MM.1S (cell line): ENCODE measurements around the gene RASA1.

Source experiments
- CTCF ChIP-seq: fragments of 300-600 bp; sonication (generic); IDR thresholded peaks from 2 replicates; pipeline ENCODE4 v1.5.1; 2016; ENCODE audit warnings: antibody characterized with exemption, low read length, mixed read lengths
- EZH2phosphoT487 ChIP-seq: fragments of 300-600 bp; sonication (generic); IDR thresholded peaks from 2 replicates; pipeline ENCODE4 v1.6.1; 2018; ENCODE audit warnings: antibody characterized with exemption, low read length

GRCh38 chr5:87410931-87411330 lies 143.2 kb downstream of the RASA1 start:
- no peak for TF ChIP-seq CTCF
- no peak for TF ChIP-seq EZH2phosphoT487
